GM13976 (cell line): ENCODE measurements around the gene CTSD.

Source experiments
- DNase-seq: peaks from one replicate; pipeline ENCODE4 v3.0.0; 2012; ENCODE audit warnings: low spot score
- CTCF ChIP-seq: IDR thresholded peaks from 2 replicates; pipeline ENCODE4 v1.5.1; 2012; ENCODE audit warnings: borderline replicate concordance, mild to moderate bottlenecking; ENCODE audit not compliant: insufficient read depth; ENCODE audit errors: extremely low read depth, missing control alignments, control extremely low read depth
- in situ Hi-C: fragments of 300-500 bp; cut with MboI; formaldehyde crosslinking; loops from one replicate; pipeline ENCODE4 v1.12.0; 2022; ENCODE audit warnings: low sequenced_read_pairs, mixed read lengths, inconsistent platforms; ENCODE audit not compliant: unreplicated experiment

CTSD gene

DNA sequence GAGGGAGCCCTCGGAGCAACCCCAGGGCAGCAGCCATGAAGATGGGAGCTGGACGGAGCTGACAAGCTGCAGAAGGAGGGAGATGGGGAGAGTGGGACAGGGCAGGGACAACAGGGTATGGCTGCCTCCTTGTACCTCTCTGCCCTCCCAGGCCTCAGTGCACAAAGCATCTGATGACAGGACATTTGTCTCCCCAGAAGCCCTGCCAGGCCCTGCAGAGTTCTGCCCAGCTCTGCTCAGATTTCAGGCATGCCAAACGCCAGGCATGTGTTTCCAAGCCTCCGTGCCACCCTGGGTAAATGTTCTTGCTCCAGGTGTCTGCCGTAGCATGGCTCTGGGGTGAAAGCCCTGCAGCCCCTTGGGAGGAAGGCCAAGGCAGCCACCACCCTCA, 12.2 kb downstream of the CTSD start:
- no peak for DNase-seq
- no peak for TF ChIP-seq CTCF
- in situ Hi-C loops = no loop called here

GRCh38 chr11:1750840-1751530, 12.7 kb downstream of the CTSD start:
- no peak for TF ChIP-seq CTCF
- peak; percentile 33 for DNase-seq
- in situ Hi-C loops = no loop called here

DNA sequence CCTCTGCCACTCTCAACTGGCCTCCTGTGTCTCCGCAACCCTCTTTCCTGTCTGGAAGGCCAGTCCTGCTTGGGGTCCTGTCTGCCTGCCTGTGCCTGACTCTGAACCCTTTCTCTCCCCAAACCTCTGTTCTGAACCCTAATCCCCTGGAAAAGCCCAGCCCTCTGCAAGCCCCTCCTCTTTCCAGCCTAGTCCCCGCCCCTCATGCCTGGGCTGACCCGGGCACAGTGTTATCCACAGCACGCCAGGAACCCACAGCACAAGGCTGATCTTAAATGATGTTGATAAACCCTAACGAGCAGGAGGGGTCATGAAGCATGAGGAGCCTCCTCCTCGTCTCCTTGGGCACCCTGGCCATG, 13.3 kb downstream of the CTSD start, which contains the start of gene IFITM10:
Gene IFITM10, minus strand, starts transcription at position 115 of the 359 bp plus-strand sequence. CDS start 153 bp downstream, outside the sequence.
- no peak for TF ChIP-seq CTCF
- peak; percentile 30 for DNase-seq
- in situ Hi-C loops = no loop called here

DNA sequence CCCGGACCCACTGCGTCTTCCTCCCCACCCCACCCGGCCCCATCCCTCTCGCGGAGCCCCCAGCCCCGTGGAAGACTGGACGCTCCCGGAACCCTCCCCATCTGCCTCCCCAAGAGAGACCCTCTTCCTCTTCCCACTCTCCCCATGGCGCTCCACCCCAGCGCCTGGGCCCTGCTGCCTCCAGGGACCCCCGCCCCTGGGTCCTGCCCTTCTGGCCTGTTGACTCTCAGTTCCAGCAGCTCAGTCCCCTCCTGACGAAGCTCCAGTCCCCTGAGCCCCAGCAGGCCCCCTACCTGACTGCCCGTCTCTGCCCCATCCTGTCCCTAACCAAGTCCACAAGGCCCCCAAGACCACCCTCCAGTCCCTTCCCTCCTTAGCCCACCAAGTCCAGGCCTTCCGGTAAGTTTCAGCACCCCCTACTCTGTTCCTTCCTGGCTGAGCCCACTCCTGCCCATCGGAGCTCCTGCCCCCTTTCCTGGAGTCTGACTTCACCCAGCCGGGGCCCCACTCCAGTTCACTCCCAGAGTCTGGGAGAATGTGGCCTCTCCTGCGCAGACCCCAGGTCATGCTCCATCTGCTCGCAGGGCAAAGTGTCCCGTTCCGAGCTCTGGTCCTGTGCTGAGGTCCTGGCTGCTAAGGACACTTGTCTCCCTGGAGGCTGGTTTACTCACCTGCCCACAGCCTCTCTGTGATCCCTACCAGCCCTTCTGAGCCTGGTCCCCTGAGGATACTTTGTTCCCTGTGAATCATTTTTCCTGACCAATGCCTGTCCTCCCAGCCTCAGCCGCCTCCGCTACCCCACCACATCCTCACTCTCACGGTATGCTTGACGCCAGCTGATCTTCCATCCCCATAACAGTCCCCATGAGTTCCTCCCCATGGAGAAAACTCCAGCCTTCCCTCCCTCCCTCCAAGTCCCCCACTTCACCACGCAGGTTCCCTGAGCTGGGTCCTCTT, 14.1 kb downstream of the CTSD start:
- no peak for TF ChIP-seq CTCF
- peak; percentile 33 for DNase-seq
- in situ Hi-C loops = no loop called here

DNA sequence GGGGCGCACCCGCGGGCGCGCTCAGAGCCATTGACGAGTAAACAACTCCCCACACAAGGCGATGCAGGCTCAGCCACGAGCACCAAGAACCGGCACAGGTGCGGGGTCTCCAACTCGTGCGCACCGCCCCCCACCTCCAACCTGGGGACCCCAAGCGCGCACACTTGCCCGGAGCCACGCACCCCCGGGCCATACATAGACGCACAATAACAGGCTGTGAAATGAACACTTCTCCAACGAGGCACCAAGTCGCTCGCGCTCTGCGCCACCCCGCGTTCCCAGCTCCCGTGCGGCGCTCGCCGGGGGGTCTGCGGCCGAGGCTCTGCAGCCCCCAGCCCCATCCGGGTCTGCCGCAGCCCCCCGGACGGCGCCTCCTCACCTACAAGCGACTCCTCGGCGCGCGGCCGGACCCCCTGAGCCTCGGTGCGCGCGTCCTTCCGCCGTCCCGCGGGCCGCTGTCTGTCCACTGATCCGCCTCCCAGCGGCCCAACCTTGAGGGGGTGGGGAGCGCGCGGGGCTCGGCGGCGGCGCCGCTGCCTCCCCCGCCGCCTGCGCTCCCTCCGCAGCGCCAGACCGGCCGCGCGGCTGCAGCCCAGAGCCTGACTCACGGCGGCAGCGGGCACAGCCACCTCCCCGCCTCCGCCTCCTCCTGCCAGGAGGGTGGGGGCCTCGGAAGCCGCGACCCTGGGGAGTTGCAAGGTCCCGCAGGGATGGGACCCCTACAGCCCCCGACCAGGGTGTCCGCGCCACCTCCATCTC, 14.9 kb downstream of the CTSD start:
- in situ Hi-C loops = no loop called here
- DNase-seq = peak; percentile 23
- TF ChIP-seq CTCF = no peak
